Stomach smooth muscle (tissue), 2 donors: ENCODE measurements around the gene EBF4.
"Not testable (repeated sequence)": the region's sequence is repeated elsewhere in the genome, so short reads cannot be mapped to it uniquely, and the experiment has no call there.

Experiments
- H3K27ac ChIP-seq: one replicate; pipeline ENCODE4 v1.7.0; 2013; ENCODE audit warnings: mild to moderate bottlenecking, low read length, inconsistent platforms
- H3K27me3 ChIP-seq, 2 donors: one replicate each; pipeline ENCODE4 v1.7.0; 2013; ENCODE audit warnings: low read length in 2 of 2; ENCODE audit not compliant: insufficient read depth in 2 of 2, control insufficient read depth in 1 of 2
- H3K36me3 ChIP-seq, 2 donors: one replicate each; pipeline ENCODE4 v1.7.0; 2013; ENCODE audit warnings: low read length in 2 of 2; ENCODE audit not compliant: control insufficient read depth in 2 of 2, insufficient read depth in 2 of 2
- H3K4me1 ChIP-seq: one replicate; pipeline ENCODE4 v1.7.0; 2013; ENCODE audit warnings: low read length; ENCODE audit not compliant: control insufficient read depth, insufficient read depth
- H3K4me3 ChIP-seq, 2 donors: one replicate each; pipeline ENCODE4 v1.7.0; 2013; ENCODE audit warnings: low read length in 2 of 2
- H3K9ac ChIP-seq, 2 donors: one replicate each; pipeline ENCODE4 v1.7.0; 2013; ENCODE audit warnings: low read length in 2 of 2, mild to moderate bottlenecking in 1 of 2
- H3K9me3 ChIP-seq, 2 donors: one replicate each; pipeline ENCODE4 v1.7.0; 2013; ENCODE audit warnings: low read length in 2 of 2; ENCODE audit not compliant: control insufficient read depth in 2 of 2
- donor health status: healthy.
- donor health status: Pancreatic carcinoma.

EBF4 gene

GRCh38 chr20:2760297-2760951, 67.8 kb downstream of the EBF4 start:
- Histone ChIP-seq H3K27me3 (peaks cover 19 to 26% of the 10 kb centered on the region in 2 donors), H3K36me3 (no peaks in the 10 kb centered on the region), H3K27ac (no peak overlapping the region), H3K9ac (no peak overlapping the region), H3K4me1 (no peaks in the 10 kb centered on the region), H3K9me3 (no peaks in the 10 kb centered on the region), H3K4me3 (no peak overlapping the region)

DNA sequence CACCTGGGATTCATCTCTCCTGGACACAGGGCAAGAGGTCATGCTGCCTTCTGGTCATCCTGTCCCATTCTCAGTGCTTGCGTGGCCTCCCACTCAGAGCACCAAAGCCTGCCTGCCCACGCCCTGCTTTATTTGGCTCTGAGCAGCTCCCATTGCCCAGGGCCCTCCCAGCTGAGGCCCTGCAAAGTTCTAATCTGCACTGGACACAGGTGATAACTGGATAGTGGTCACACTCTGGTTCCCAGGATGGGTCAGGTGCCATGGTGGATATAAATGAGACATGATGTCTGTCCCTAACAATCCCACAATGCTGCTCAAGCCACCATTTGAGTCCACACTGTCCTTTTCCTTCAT, 68.3 kb downstream of the EBF4 start:
- H3K36me3 ChIP-seq = no peaks in the 10 kb centered on the region
- no peaks in the 10 kb centered on the region for H3K4me1 ChIP-seq
- no peak overlapping the region for H3K9ac ChIP-seq
- no peak overlapping the region for H3K27ac ChIP-seq
- peaks cover 19 to 28% of the 10 kb centered on the region in 2 donors for H3K27me3 ChIP-seq
- H3K4me3 ChIP-seq = no peak overlapping the region
- no peaks in the 10 kb centered on the region for H3K9me3 ChIP-seq

DNA sequence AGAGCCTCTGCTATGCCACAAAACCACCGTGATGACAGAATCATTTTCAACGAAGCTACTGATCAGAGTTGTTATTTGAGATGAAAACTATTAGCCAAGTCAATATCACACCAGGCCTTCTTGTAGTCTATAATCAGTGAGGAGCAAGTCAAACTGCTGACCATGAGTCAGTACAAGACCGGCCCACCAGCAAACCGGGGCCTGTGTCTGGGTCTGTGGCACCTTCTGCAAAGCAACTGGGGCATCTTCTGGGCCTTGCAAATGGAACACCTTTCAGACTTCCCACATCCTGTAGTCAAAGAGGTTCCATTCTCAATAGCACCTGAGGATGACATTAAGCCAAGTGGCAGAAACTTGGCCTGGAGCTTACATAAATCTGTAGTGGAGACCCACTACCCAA, 69.3 kb downstream of the EBF4 start:
- H3K36me3 ChIP-seq = no peaks in the 10 kb centered on the region
- H3K9ac ChIP-seq = no peak overlapping the region
- H3K27ac ChIP-seq = no peak overlapping the region
- no peak overlapping the region for H3K4me3 ChIP-seq
- no peaks in the 10 kb centered on the region for H3K4me1 ChIP-seq
- H3K27me3 ChIP-seq = peaks cover 17 to 25% of the 10 kb centered on the region in 2 donors
- H3K9me3 ChIP-seq = no peaks in the 10 kb centered on the region

- H3K9ac ChIP-seq = no peak overlapping the region
- H3K36me3 ChIP-seq = no peaks in the 10 kb centered on the region
These were observed 70.1 kb downstream of the EBF4 start for GRCh38 chr20:2762578-2763131.

DNA sequence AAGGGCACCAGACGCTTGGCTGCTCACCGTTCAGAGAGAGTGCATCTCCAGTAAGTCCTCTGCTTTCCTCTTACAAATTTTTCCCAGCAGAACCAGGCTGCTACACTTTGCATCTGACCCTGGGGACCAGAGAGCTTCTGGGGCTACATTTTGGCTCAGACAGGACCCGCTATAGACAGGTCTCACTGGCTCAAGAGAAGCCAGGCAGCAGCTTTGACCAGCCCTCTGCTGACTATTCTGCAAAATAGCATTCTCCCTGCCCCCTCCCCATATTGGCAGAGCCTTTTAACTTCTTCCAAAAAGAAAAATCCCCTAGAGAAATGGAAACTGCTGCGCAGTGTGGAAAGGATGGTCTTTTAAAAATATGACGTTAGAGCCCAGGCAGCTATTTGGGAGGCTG, 70.6 kb downstream of the EBF4 start:
- peaks cover 20 to 35% of the 10 kb centered on the region in 2 donors for H3K27me3 ChIP-seq
- no peak overlapping the region for H3K27ac ChIP-seq
- H3K4me1 ChIP-seq = peaks cover under 1% of the 10 kb centered on the region
- no peak overlapping the region for H3K9ac ChIP-seq
- H3K9me3 ChIP-seq = no peaks in the 10 kb centered on the region
- H3K4me3 ChIP-seq = no peak overlapping the region
- H3K36me3 ChIP-seq = no peaks in the 10 kb centered on the region

More at GRCh38 chr20:2762578-2763131, 70.1 kb downstream of the EBF4 start:
- no peak overlapping the region for H3K4me3 ChIP-seq
- no peaks in the 10 kb centered on the region for H3K9me3 ChIP-seq
- H3K27ac ChIP-seq = no peak overlapping the region
- H3K4me1 ChIP-seq = no peaks in the 10 kb centered on the region
- peaks cover 16 to 29% of the 10 kb centered on the region in 2 donors for H3K27me3 ChIP-seq

- Histone ChIP-seq H3K4me1 (peaks cover 2% of the 10 kb centered on the region), H3K27ac (no peak overlapping the region), H3K9me3 (no peaks in the 10 kb centered on the region), H3K36me3 (no peaks in the 10 kb centered on the region), H3K27me3 (peaks cover 29 to 38% of the 10 kb centered on the region in 2 donors), H3K4me3 (no peak overlapping the region), H3K9ac (no peak overlapping the region)
These were observed 75.4 kb downstream of the EBF4 start for GRCh38 chr20:2767768-2768631.

DNA sequence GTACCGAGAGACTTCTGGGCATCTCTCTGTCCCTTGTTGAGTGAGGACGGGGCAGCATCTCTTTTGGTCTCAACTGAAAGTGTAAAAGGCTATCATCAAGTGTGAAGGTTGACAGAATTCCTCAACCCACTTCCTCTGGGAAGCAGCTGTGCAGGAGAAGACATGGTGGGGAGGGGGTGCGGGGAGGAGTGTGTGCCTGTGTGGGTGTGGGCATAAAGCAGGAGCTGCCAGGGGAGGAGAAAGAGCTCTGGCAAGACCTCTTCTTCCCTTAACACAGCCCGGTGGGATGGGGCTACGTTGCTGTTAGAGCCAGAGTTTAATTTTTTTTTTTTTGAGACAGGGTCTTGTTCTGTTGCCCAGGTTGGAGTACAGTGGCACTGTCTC, 76.0 kb downstream of the EBF4 start:
- no peaks in the 10 kb centered on the region for H3K36me3 ChIP-seq
- no peak overlapping the region for H3K4me3 ChIP-seq
- peaks cover 2% of the 10 kb centered on the region for H3K4me1 ChIP-seq
- H3K9me3 ChIP-seq = no peaks in the 10 kb centered on the region
- H3K9ac ChIP-seq = no peak overlapping the region
- H3K27ac ChIP-seq = no peak overlapping the region
- peaks cover 26 to 34% of the 10 kb centered on the region in 2 donors for H3K27me3 ChIP-seq

- not testable (repeated sequence) for H3K4me3 ChIP-seq, H3K4me1 ChIP-seq, H3K27ac ChIP-seq, H3K36me3 ChIP-seq, H3K9me3 ChIP-seq, H3K9ac ChIP-seq
- peaks cover 22 to 26% of the 10 kb centered on the region in 2 donors for H3K27me3 ChIP-seq
These were observed 77.5 kb downstream of the EBF4 start for GRCh38 chr20:2770091-2770490.

- Histone ChIP-seq H3K4me3 (no peak overlapping the region), H3K27me3 (peaks cover 22 to 23% of the 10 kb centered on the region in 2 donors), H3K4me1 (peaks cover 2% of the 10 kb centered on the region), H3K9me3 (peaks cover 2 to 5% of the 10 kb centered on the region in 2 donors), H3K9ac (no peak overlapping the region), H3K36me3 (no peaks in the 10 kb centered on the region), H3K27ac (no peak overlapping the region)
These were observed 79.1 kb downstream of the EBF4 start for GRCh38 chr20:2771631-2772080.

- peaks cover 8 to 12% of the 10 kb centered on the region in 2 donors for H3K27me3 ChIP-seq
- no peak overlapping the region for H3K9ac ChIP-seq
- no peak overlapping the region for H3K4me3 ChIP-seq
- no peak overlapping the region for H3K27ac ChIP-seq
- H3K36me3 ChIP-seq = no peaks in the 10 kb centered on the region
- no peaks in the 10 kb centered on the region for H3K4me1 ChIP-seq
- H3K9me3 ChIP-seq = peaks cover 2 to 5% of the 10 kb centered on the region in 2 donors
These were observed 81.2 kb downstream of the EBF4 start for GRCh38 chr20:2773812-2774211.
